ENCODE data around the gene RRBP1. TPM values are rescaled to one million over a fixed set of nuclear protein-coding genes. Genes with fewer than 3 reads are reported as not detected.

RRBP1 gene
- total RNA-seq, 2 donors from 2014 or later, result 113 to 134 TPM

DNA sequence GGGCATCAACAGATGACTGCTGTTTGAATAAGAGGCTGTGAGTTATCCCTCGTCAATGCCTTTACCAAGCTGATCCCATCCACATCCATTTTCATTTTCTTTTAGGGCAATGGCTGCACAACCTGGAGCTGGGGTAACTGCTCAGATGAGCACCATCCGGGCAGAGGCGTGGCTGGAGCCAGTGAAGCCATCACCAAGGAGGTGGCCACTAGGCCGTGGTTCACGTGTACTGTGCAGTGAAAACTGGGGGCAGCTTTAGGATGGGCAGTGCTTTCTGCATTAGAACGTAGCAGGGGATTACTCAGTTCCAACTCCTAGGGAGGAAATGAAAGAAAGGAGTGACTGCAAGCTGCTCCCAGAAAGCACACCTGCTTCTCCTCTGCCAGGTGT, 51.2 kb downstream of the RRBP1 start:
- ATAC-seq, result no peak
- no peak for DNase-seq (ENCODE audit: low spot score)
- Mint-ChIP-seq H3K4me3 (no peak overlapping the region), H3K36me3 (peaks cover 4% of the 10 kb centered on the region), H3K27ac (peak overlapping the region in 1 of 2 donors; percentile 35), H3K4me1 (ENCODE audit: low read depth in 2 of 2) (peaks cover 0 to 16% of the 10 kb centered on the region in 2 donors), H3K9me3 (no peaks in the 10 kb centered on the region), H3K27me3 (no peaks in the 10 kb centered on the region)

DNA sequence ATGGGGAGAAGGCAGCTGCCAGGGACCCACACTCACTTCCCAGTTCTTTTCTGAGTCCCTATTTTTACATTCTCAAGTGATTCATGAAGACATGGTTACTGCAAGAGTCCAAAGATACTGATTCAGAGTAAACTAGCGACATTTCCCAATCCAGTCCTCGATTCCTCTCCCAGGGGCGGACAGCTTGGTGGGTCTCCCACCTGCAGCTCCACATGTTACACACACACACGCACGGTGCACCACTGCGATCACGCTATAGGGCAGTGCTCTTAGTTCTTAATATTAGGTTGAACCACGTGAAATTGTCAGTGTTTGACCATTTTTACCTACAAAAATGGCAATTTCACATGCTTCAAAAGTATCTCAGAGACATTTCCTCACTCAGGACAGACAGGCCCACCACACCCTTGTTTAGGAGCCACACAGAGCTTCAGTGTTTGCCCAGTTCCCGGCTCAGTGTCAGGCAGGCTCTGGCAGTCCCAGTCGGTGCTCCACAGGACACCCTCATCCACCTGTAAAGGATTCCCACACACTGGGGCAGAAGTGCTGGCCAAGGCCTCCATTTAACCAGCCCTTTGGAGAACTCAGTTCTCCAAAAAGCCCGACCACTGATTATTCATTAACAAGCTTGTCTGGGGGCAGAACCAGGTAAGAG, 51.8 kb downstream of the RRBP1 start:
- Mint-ChIP-seq H3K4me1 (ENCODE audit: low read depth in 2 of 2) (peaks cover 0 to 16% of the 10 kb centered on the region in 2 donors), H3K9me3 (no peaks in the 10 kb centered on the region), H3K36me3 (peaks cover 4% of the 10 kb centered on the region), H3K27ac (no peak overlapping the region), H3K4me3 (no peak overlapping the region), H3K27me3 (no peaks in the 10 kb centered on the region)
- DNase-seq (ENCODE audit: low spot score) (no peak), ATAC-seq (no peak)

DNA sequence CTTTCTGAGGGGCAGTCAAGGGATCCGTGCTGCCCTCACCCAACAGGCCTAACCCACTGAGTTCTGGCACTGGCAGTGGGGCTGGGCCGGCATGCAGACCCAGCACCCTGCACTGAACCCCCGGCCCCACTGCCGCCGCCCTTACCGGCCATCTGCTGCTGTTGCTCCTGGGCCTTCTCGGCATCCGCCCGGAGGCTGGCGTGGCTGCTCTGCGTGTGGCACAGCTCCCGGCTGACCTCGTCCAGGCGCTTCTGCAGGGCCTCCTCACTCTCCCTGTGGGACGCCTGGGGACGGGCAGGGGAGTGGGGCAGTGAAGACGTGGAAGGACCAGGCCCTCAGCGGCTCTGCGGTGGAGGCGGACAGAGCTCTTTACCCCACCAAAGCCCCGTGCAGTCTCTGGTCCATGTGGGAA, 52.4 kb downstream of the RRBP1 start:
- H3K9me3 Mint-ChIP-seq, result no peaks in the 10 kb centered on the region
- H3K4me1 Mint-ChIP-seq (ENCODE audit: low read depth in 2 of 2), result peaks cover 0 to 16% of the 10 kb centered on the region in 2 donors
- no peaks in the 10 kb centered on the region for H3K27me3 Mint-ChIP-seq
- no peak for ATAC-seq
- peaks cover 4% of the 10 kb centered on the region for H3K36me3 Mint-ChIP-seq
- no peak overlapping the region for H3K27ac Mint-ChIP-seq
- DNase-seq (ENCODE audit: low spot score), result no peak
- no peak overlapping the region for H3K4me3 Mint-ChIP-seq

DNA sequence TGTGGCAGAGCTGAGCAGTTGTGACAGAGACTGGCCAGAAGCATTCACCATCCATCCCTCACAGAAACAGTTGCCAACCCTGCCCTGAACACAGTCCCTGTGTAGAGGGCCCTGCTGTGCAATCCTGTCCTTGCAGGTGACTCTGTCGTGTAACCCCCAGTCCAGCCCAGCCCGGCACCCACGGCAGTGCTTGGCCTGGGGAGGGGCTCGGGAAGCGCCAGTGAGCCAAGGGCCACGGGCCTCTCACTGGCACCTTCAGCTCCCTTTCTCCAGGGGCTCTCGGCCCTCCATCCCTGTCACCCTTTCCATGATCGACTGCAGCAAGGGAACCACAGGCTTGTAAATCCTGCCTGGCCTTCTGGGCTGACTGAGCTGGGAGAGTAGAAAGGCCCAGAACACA, 53.0 kb downstream of the RRBP1 start:
- ATAC-seq (no peak), DNase-seq (ENCODE audit: low spot score) (no peak)
- no peaks in the 10 kb centered on the region for H3K27me3 Mint-ChIP-seq
- H3K36me3 Mint-ChIP-seq, result peaks cover 4% of the 10 kb centered on the region
- H3K4me1 Mint-ChIP-seq (ENCODE audit: low read depth in 2 of 2), result peaks cover 0 to 16% of the 10 kb centered on the region in 2 donors
- no peaks in the 10 kb centered on the region for H3K9me3 Mint-ChIP-seq
- no peak overlapping the region for H3K27ac Mint-ChIP-seq
- no peak overlapping the region for H3K4me3 Mint-ChIP-seq

DNA sequence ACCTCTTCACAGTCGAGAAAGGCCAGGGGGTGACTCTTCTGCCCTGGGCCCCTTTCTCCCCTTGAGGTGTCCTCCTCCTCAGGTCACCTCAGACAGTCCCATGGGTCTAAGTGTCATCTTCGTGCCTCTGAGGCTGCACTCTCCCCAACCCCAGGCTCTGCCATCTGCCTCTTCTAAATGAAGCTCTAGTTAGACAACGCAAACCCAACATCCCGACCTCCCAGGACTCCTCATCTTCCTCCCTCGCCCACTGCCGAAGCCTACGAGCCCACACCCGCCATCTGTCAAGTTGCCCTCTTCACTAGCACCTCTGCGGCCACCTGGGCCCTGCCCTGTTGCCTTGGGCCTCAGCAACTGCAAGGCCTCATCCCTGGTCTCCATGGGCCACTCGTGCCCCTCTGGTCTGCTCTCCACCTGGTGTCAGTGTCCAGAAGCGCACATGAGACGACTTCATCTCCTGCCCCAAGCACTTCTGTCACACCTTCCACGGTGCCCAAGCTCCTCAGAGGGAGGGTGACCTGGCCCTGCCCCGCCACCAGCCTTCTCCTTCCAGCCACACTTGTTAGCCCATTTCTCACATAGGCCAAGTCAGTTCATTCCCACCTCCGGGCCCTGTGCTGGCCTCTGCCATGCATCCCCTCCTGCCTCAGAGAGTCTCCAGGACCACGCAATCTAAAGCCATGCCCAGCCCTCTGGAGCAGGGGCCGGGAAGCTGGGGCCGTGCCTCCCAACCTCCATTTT, 53.8 kb downstream of the RRBP1 start:
- Mint-ChIP-seq H3K27ac (peak overlapping the region in 1 of 2 donors; percentile 28), H3K27me3 (no peaks in the 10 kb centered on the region), H3K9me3 (no peaks in the 10 kb centered on the region), H3K36me3 (peaks cover 4% of the 10 kb centered on the region), H3K4me1 (ENCODE audit: low read depth in 2 of 2) (peaks cover 0 to 14% of the 10 kb centered on the region in 2 donors), H3K4me3 (no peak overlapping the region)
- ATAC-seq, result no peak
- DNase-seq (ENCODE audit: low spot score), result peak; percentile 58

DNA sequence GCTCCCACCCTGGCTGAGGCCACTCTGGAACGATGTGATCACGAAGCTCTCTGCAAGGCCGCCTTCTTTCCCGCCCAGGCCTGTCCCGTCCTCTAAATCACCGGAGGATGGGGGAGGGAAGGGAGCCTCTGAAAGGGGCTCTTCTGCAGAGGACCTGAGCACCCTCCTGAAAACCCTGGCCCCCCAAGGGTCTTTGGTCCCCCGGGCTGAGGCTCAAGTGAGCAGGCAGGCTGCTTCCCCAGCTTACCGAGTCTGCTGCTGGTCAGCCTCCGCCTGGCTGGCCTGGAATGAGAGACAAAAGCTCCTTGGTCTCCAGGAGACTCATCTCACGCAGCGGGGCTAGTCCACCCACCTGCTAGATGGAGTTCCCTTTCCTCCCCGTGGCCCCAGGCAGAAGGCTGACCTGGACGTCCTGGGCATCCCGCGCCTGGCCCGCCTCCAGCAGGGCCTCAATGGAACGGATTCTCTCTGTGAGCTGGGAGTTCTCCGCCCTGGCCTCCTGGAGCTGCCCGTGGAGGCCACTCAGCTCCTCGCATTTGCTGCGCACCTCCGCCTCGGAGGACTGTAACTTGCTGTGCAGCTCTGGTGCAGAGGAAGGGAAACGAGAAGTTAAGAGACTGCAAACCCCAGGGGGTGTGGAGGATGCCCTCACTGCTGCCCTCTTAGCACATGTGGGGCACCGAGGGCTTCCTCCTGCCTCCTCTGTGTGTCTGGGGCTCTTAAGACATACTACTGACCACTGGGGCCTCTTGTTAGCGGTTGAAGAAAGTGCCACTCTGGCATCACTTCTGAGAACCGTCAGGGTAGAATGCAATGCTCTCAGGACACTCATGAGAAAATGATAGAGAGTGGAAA, 54.7 kb downstream of the RRBP1 start:
- Mint-ChIP-seq H3K4me1 (ENCODE audit: low read depth in 2 of 2) (peaks cover 0 to 14% of the 10 kb centered on the region in 2 donors), H3K36me3 (peaks cover 4% of the 10 kb centered on the region), H3K9me3 (no peaks in the 10 kb centered on the region), H3K4me3 (no peak overlapping the region), H3K27me3 (no peaks in the 10 kb centered on the region), H3K27ac (peak overlapping the region in 1 of 2 donors; percentile 28)
- ATAC-seq (no peak), DNase-seq (ENCODE audit: low spot score) (peak; percentile 15)

DNA sequence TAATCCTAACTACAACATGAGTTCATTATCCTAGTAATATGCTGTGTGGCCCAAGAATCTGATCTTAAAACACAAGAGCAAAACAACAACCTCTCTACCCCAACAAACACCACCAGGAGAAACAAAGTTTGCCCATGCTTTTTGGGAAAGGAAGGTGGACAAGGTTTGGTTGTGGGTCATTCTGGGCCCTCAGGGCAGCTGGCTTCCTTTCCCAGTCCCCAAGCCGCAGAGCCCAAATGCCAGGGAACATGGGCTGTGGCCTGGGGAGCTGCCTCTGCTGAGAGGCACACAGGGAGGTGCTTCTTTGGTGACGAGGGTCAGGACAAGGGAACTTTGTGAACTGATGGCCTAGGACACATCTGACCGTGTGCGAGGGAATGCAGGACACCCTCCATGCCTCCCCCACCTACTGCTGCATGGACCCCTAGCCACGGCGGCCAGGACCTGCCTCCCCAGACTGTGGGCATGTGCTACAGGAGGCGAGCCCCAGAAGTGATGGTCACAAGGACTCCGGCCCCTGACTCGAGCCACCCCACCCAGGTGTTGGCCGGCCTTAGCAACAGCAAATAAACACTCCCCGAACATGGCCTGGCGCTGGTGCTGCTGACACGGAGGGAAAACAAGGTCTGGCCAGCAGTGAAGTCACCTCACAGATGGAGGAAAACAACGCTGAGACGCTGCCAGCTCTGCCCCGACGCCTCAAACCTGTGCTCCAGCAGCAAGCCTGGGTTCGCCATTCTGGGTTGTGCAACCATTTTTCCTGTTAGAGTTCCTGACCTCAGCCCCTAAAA, 55.6 kb downstream of the RRBP1 start:
- Mint-ChIP-seq H3K9me3 (no peaks in the 10 kb centered on the region), H3K27me3 (no peaks in the 10 kb centered on the region), H3K36me3 (peaks cover 4% of the 10 kb centered on the region), H3K27ac (no peak overlapping the region), H3K4me3 (no peak overlapping the region), H3K4me1 (ENCODE audit: low read depth in 2 of 2) (peaks cover 0 to 14% of the 10 kb centered on the region in 2 donors)
- ATAC-seq (no peak), DNase-seq (ENCODE audit: low spot score) (peak; percentile 15)

DNA sequence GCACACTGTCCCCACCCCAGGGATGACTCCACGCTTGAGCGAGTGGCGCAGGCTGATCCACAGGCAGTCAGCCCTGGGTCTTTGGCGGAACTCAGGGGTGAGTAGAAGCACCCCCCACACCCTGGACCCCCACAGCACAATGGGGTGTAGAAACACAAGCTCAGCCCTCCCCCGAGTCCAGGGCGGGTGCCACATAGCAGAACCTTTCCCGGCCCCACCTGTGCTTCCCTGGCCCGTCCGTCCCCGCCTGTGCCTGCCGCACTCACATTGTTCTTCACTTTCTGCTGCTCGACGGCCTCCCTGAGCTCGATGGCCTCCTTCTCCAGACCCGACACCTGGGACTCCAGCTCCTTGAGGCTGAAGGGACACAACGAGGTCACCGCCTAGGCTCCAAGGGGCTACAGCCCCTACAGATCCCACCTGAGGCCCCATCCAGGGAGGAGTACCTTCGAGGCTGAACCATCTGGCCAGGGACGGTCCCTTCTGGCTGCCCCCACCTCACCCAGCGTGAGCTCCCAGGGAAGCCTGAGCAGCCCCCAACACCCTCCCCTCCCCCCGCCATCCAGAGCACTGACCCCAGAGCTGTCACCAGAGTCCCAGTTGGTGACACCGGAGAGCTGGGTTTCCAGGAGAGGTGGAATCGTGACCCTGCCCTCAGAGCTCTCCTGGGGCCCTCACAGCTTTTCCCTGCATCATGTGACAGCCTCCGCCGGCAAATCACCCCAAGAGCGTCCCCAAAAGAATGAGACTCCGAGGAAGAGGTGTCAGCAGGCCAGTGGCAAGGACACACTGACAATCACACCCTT, 56.6 kb downstream of the RRBP1 start:
- H3K4me1 Mint-ChIP-seq (ENCODE audit: low read depth in 2 of 2), result peaks cover 0 to 14% of the 10 kb centered on the region in 2 donors
- DNase-seq (ENCODE audit: low spot score), result peak; percentile 40

DNA sequence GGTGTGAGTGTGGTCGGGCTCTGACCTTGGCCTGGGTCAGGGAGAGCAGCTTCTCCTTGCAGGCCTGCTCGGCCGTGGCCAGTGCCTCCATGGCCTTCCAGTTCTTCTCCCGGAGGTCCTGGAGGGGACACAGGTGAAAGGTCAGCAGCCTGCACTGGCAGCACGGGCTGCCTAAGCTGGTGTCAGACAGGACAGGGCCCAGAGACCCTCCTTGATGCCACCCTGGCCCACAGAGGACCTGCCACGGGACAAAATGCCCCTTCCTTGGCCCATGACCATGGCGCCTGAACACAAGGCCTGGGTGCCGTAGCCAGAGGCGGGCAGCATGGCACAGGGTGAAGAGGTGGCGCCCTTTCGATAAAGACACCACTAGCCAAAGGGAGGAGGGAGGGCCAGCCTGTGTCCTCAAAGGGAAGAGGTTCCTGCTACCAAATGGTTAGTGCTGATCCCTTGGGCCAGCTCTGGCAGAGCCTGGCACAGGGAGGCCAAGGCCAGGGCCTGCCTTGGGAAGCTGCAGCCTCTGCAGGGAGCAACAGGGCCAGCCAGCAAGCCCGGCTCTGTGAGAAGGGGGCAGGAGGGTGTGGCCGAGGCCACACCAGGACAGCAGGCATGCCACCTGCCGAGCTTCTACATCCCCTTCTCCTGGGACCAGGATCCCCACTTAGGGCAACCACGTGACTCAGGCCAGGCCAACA, 57.3 kb downstream of the RRBP1 start:
- no peaks in the 10 kb centered on the region for H3K36me3 Mint-ChIP-seq
- no peaks in the 10 kb centered on the region for H3K9me3 Mint-ChIP-seq
- H3K27me3 Mint-ChIP-seq, result no peaks in the 10 kb centered on the region
- DNase-seq (ENCODE audit: low spot score) (peak; percentile 31), ATAC-seq (no peak)
- H3K27ac Mint-ChIP-seq, result no peak overlapping the region
- H3K4me3 Mint-ChIP-seq, result no peak overlapping the region
- H3K4me1 Mint-ChIP-seq (ENCODE audit: low read depth in 2 of 2), result peaks cover 0 to 10% of the 10 kb centered on the region in 2 donors

More for the DNA sequence above, 56.6 kb downstream of the RRBP1 start:
- Mint-ChIP-seq H3K27me3 (no peaks in the 10 kb centered on the region), H3K36me3 (peaks cover 4% of the 10 kb centered on the region), H3K4me3 (no peak overlapping the region), H3K27ac (no peak overlapping the region), H3K9me3 (no peaks in the 10 kb centered on the region)
- no peak for ATAC-seq

DNA sequence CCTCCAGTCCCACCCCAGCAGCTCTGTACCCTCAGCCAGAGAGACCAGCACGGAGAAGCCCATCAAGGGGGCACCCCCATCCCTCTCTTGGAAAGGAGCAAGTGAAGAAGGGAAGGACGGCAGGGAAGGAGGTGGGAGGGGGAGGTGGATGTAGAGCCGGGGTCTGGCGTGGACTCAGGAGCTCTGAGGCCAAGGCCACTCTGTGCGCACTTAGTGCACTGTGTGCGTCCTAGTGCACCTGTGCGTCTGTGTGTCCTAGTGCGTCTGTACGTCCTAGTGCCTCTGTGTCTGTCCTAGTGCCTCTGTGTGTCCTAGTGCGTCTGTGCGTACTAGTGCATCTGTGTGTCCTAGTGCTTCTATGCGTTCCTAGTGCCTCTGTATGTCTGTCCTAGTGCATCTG, 58.0 kb downstream of the RRBP1 start:
- no peak overlapping the region for H3K4me3 Mint-ChIP-seq
- H3K27ac Mint-ChIP-seq, result no peak overlapping the region
- H3K27me3 Mint-ChIP-seq, result no peaks in the 10 kb centered on the region
- no peaks in the 10 kb centered on the region for H3K9me3 Mint-ChIP-seq
- DNase-seq (ENCODE audit: low spot score), result peak; percentile 50
- no peak for ATAC-seq
- no peaks in the 10 kb centered on the region for H3K36me3 Mint-ChIP-seq
- H3K4me1 Mint-ChIP-seq (ENCODE audit: low read depth in 2 of 2), result peaks cover 0 to 10% of the 10 kb centered on the region in 2 donors

DNA sequence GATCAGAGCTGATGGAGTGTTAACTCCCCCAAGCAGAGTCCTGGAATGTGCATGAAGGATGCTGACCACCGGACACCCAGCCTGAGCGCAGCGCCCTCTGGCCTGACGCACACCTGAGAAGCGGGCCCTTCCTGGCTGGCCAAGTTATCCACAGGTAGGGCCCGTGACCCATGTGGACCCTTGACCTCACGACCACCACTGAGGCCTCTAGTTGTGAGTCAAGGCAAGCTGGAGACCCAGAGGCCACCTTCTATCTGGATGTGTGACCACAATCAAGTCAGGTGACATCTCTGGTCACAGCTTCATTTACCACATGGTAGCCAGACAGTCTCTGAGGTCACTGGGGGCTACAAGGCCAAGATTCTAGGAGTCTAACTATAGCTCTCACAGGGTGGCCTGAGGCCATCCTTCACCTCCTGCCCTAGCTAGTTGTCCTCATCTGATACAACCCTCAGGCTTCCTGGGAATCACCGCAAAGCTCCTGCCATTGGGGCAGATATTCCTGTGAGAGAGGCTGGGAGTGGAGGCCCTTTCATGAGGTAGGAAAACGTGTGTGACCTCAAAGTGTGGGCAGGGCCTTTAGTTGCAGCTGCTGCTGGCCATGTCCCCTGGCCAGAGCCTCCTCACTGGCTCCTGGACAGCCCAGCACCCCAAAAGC, 59.1 kb downstream of the RRBP1 start:
- peaks cover 0 to 6% of the 10 kb centered on the region in 2 donors for H3K4me1 Mint-ChIP-seq (ENCODE audit: low read depth in 2 of 2)
- no peaks in the 10 kb centered on the region for H3K27me3 Mint-ChIP-seq
- H3K27ac Mint-ChIP-seq, result no peak overlapping the region
- ATAC-seq (peak in 1 of 2 donors; percentile 3), DNase-seq (ENCODE audit: low spot score) (peak; percentile 39)
- H3K4me3 Mint-ChIP-seq, result no peak overlapping the region
- H3K36me3 Mint-ChIP-seq, result no peaks in the 10 kb centered on the region
- H3K9me3 Mint-ChIP-seq, result no peaks in the 10 kb centered on the region
